Activated naive CD8-positive, alpha-beta T cell treated with anti-CD3 and anti-CD28 coated beads, Interleukin-2, amount 50 U/mL, for 24 hours (primary cell): ENCODE data around the gene EBF3.

Source experiments
- ATAC-seq: fragments of 150-1000 bp; cut with Tn5 transposase; one replicate; pipeline ENCODE4 v1.10.0; 2021
- DNase-seq: peaks from one replicate; pipeline ENCODE4 v3.0.0; 2021
- H3K27ac Mint-ChIP-seq: one replicate; pipeline ENCODE4 v1.8.0; 2021; ENCODE audit warnings: mild to moderate bottlenecking, mixed read lengths
- H3K27me3 Mint-ChIP-seq: one replicate; pipeline ENCODE4 v1.8.0; 2021; ENCODE audit warnings: mixed read lengths
- H3K36me3 Mint-ChIP-seq: one replicate; pipeline ENCODE4 v1.8.0; 2021; ENCODE audit warnings: low read depth, mixed read lengths
- H3K4me1 Mint-ChIP-seq: one replicate; pipeline ENCODE4 v1.8.0; 2021; ENCODE audit warnings: mixed read lengths
- H3K4me3 Mint-ChIP-seq: one replicate; pipeline ENCODE4 v1.8.0; 2021; ENCODE audit warnings: mild to moderate bottlenecking, moderate library complexity, mixed read lengths
- H3K9me3 Mint-ChIP-seq: one replicate; pipeline ENCODE4 v1.8.0; 2021; ENCODE audit warnings: mixed read lengths

Gene EBF3

DNA sequence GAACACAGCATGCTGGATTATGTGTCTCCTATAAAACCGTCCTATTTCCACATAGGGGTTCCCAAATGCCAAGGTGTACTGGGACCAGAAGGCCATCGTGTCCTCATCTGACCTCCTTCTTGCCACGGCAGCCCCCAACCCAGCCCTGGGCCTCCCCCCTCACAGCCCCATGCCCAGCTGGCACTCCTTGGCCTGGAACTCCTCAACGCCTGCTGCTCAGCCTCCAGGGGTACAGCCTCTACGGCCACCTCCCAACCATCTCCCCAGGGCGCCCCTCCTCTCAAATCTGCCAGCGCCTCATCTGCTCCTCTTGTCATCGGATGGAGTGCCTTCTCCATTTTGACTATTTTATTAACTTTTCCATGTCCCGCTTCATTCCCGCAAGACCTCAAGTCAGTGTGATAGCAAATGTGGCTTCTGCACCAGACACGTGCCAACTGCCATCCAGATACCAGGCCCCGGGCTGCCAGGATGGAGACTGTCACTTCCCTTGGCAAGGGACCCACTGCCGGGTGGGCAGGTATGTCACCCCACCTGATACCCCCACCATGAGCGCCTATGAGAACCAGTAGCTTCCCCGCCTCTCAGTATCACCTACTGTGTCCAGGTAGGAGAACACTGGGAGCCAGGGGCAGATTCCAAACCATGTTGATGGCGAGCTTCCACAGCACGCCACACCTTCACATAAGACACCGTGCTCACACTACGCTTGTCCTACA, 106.7 kb downstream of the EBF3 start:
- H3K9me3 Mint-ChIP-seq, result no peaks in the 10 kb centered on the region
- DNase-seq (no peak), ATAC-seq (no peak)
- H3K27me3 Mint-ChIP-seq, result no peaks in the 10 kb centered on the region
- H3K36me3 Mint-ChIP-seq, result no peaks in the 10 kb centered on the region
- no peak overlapping the region for H3K27ac Mint-ChIP-seq
- no peak overlapping the region for H3K4me3 Mint-ChIP-seq
- no peaks in the 10 kb centered on the region for H3K4me1 Mint-ChIP-seq

GRCh38 chr10:129855836-129856563, 108.1 kb downstream of the EBF3 start:
- H3K27ac Mint-ChIP-seq, result no peak overlapping the region
- H3K4me3 Mint-ChIP-seq, result no peak overlapping the region
- H3K9me3 Mint-ChIP-seq, result no peaks in the 10 kb centered on the region
- no peak for ATAC-seq
- no peaks in the 10 kb centered on the region for H3K4me1 Mint-ChIP-seq
- no peaks in the 10 kb centered on the region for H3K27me3 Mint-ChIP-seq
- H3K36me3 Mint-ChIP-seq, result no peaks in the 10 kb centered on the region
- DNase-seq, result no peak

DNA sequence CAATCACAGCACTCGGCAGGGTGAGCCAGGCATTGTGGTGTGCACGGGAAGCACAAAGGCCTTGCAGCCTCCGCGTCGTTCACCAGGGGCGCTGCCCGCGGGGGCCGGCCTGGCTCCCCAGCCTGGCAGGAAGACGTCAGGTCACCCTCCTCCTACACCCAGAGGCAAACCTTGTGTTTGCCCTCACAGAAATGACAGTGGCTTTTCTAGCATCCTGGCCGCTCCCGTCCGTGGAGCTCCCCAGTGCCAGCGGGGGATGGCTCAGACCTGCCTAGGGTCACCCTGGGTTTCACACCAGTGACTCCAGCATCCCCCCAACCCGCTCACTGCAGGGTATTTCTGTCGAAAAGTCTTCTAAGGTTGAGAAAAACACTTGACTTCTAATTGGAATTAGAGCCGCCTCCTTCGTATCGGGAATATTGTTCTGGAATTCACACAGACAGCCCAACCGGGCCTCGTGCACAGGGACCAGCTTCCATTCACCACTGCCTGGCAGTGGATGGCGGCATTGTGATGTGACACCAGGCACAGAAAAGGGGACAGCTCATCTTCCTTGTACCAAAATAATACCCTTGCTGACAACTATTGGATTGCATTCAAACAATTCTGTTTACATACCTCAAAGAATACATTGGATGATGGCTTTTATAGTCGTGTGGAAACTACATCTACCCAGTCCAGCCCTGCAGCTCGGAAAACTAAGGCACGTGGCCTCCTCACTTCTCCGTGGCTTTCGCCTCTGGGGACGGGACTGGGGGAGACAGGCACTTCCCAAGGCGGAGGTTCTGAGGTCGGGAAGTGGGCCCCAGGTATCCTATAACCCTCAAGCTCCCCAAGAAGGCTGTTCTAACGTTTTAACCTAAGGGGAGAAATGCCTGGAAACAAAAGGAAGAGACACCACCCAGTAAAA, 109.0 kb downstream of the EBF3 start:
- Mint-ChIP-seq H3K27ac (no peak overlapping the region), H3K4me1 (no peaks in the 10 kb centered on the region), H3K36me3 (no peaks in the 10 kb centered on the region), H3K9me3 (no peaks in the 10 kb centered on the region), H3K4me3 (no peak overlapping the region), H3K27me3 (no peaks in the 10 kb centered on the region)
- ATAC-seq (no peak), DNase-seq (no peak)

- no peak for ATAC-seq
- no peaks in the 10 kb centered on the region for H3K27me3 Mint-ChIP-seq
- H3K27ac Mint-ChIP-seq, result no peak overlapping the region
- H3K36me3 Mint-ChIP-seq, result no peaks in the 10 kb centered on the region
- DNase-seq, result no peak
- no peaks in the 10 kb centered on the region for H3K4me1 Mint-ChIP-seq
- H3K4me3 Mint-ChIP-seq, result no peak overlapping the region
- H3K9me3 Mint-ChIP-seq, result no peaks in the 10 kb centered on the region
Measured at GRCh38 chr10:129854158-129854557, 109.9 kb downstream of the EBF3 start.

DNA sequence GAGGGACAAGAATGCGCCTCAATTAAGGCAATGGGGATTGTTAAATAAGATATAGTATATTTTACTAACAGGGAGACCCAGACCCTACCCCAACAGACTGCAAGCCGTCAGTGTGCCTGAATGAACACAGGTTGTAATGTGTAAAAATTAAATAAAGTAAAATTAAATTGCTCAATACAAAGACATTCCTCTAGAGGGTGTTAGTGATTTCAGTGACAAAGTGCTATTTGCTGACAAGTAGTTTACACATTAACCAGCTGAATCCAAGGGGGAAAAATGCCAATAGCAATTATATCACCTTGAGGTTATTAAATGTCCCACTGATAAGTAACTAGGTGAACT, 110.5 kb downstream of the EBF3 start:
- Mint-ChIP-seq H3K4me1 (no peaks in the 10 kb centered on the region), H3K27ac (no peak overlapping the region), H3K4me3 (no peak overlapping the region), H3K36me3 (no peaks in the 10 kb centered on the region), H3K9me3 (no peaks in the 10 kb centered on the region), H3K27me3 (no peaks in the 10 kb centered on the region)
- no peak for ATAC-seq
- no peak for DNase-seq

- no peaks in the 10 kb centered on the region for H3K4me1 Mint-ChIP-seq
- ATAC-seq (no peak), DNase-seq (no peak)
- no peaks in the 10 kb centered on the region for H3K36me3 Mint-ChIP-seq
- no peak overlapping the region for H3K27ac Mint-ChIP-seq
- no peak overlapping the region for H3K4me3 Mint-ChIP-seq
- no peaks in the 10 kb centered on the region for H3K9me3 Mint-ChIP-seq
- no peaks in the 10 kb centered on the region for H3K27me3 Mint-ChIP-seq
Measured at GRCh38 chr10:129852829-129853561, 111.1 kb downstream of the EBF3 start.

DNA sequence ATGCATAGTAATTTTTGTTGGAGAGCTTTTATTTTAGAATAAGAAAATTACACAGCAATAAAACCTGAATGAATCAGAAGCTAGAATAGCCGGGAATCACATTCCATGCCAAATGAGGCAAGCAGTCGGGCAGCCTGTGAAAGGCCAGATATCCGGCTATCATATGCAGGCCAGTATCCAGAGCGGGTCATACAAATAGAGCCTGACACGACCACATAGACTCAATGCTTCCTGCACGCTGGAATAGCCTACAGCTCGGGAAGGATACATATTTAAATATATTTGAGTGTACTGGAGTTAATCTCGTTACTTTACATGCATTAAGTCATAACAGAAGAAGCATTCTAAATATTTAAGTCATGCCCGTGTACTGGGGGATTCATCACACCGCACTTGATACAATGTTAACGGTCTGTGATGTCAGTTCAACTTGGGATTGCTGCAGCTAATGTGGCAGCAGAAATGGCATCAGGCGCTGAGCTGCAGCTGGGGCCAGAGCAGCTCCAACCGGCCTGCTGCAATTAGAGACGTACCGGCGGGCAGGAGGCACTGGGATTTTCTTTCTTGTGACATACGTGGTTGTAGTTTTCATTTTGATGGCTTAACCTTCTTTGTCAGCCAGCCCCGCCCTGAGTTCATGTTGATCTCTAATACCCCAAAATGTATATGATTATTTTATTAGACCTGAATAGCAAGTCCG, 112.0 kb downstream of the EBF3 start:
- ATAC-seq (no peak), DNase-seq (no peak)
- Mint-ChIP-seq H3K36me3 (no peaks in the 10 kb centered on the region), H3K4me3 (no peak overlapping the region), H3K27ac (no peak overlapping the region), H3K9me3 (no peaks in the 10 kb centered on the region), H3K4me1 (no peaks in the 10 kb centered on the region), H3K27me3 (no peaks in the 10 kb centered on the region)

GRCh38 chr10:129850790-129851189, 113.3 kb downstream of the EBF3 start:
- no peaks in the 10 kb centered on the region for H3K4me1 Mint-ChIP-seq
- DNase-seq, result no peak
- peaks cover 2% of the 10 kb centered on the region for H3K27me3 Mint-ChIP-seq
- H3K36me3 Mint-ChIP-seq, result no peaks in the 10 kb centered on the region
- ATAC-seq, result no peak
- H3K9me3 Mint-ChIP-seq, result no peaks in the 10 kb centered on the region
- H3K27ac Mint-ChIP-seq, result no peak overlapping the region
- H3K4me3 Mint-ChIP-seq, result no peak overlapping the region

DNA sequence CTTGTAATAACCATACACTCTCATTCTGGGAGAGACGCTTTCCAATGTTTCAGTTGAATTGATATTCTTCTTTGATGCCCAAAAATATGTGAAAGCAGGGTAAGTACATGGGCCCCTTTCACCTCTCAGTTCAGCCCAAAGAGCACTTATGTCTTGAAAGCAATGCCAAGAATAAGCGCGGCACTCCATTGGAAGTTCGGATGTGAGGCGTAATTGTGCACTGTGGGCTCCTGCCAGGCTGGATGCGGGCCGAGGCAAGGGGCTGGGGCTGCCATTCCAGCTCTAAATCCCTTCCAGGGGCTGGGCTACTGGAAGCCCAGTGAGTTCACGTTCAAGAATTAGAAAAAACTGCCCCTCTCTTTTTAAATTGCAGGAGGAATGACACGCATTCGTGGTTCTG, 113.8 kb downstream of the EBF3 start:
- Mint-ChIP-seq H3K9me3 (no peaks in the 10 kb centered on the region), H3K4me3 (no peak overlapping the region), H3K4me1 (no peaks in the 10 kb centered on the region), H3K36me3 (no peaks in the 10 kb centered on the region), H3K27me3 (peaks cover 2% of the 10 kb centered on the region), H3K27ac (no peak overlapping the region)
- no peak for ATAC-seq
- no peak for DNase-seq

DNA sequence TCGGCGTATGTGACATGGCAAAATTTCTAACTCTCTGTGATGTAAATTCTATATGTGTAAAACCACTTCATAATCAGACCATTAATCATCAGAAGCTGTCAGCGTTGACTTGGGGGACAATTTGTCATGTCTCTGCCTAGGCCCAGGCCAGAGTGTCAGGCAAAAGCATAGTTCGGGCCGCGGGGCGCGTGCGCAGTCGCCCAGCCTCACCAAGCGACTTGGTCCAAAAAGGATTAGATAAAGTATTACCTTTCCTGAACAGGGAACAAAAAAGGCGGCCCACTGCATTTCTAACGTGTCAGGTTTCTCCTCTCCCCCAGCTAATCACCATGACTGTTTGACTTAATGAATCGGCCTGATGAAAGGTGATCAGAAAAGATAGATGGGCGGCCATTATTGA, 114.2 kb downstream of the EBF3 start:
- peaks cover 2% of the 10 kb centered on the region for H3K27me3 Mint-ChIP-seq
- H3K4me1 Mint-ChIP-seq, result no peaks in the 10 kb centered on the region

GRCh38 chr10:129849452-129849750, 114.7 kb downstream of the EBF3 start:
- DNase-seq (no peak), ATAC-seq (no peak)
- peaks cover 2% of the 10 kb centered on the region for H3K27me3 Mint-ChIP-seq
- no peaks in the 10 kb centered on the region for H3K36me3 Mint-ChIP-seq
- H3K27ac Mint-ChIP-seq, result no peak overlapping the region
- no peaks in the 10 kb centered on the region for H3K9me3 Mint-ChIP-seq
- no peak overlapping the region for H3K4me3 Mint-ChIP-seq
- H3K4me1 Mint-ChIP-seq, result no peaks in the 10 kb centered on the region

More for the DNA sequence above, 114.2 kb downstream of the EBF3 start:
- no peak for ATAC-seq
- DNase-seq, result no peak
- Mint-ChIP-seq H3K36me3 (no peaks in the 10 kb centered on the region), H3K9me3 (no peaks in the 10 kb centered on the region), H3K27ac (no peak overlapping the region), H3K4me3 (no peak overlapping the region)

- H3K36me3 Mint-ChIP-seq, result no peaks in the 10 kb centered on the region
- H3K4me3 Mint-ChIP-seq, result no peak overlapping the region
- ATAC-seq, result no peak
- H3K27me3 Mint-ChIP-seq, result peaks cover 2% of the 10 kb centered on the region
- no peak overlapping the region for H3K27ac Mint-ChIP-seq
- H3K4me1 Mint-ChIP-seq, result no peaks in the 10 kb centered on the region
- no peaks in the 10 kb centered on the region for H3K9me3 Mint-ChIP-seq
- DNase-seq, result no peak
Measured at GRCh38 chr10:129848696-129849451, 115.2 kb downstream of the EBF3 start.

- Mint-ChIP-seq H3K27ac (no peak overlapping the region), H3K4me1 (no peaks in the 10 kb centered on the region), H3K9me3 (no peaks in the 10 kb centered on the region), H3K27me3 (peaks cover 2% of the 10 kb centered on the region), H3K36me3 (no peaks in the 10 kb centered on the region), H3K4me3 (no peak overlapping the region)
- ATAC-seq (no peak), DNase-seq (no peak)
Measured at GRCh38 chr10:129847741-129848483, 116.2 kb downstream of the EBF3 start.
